ENCODE results near the gene CCDC197. TPM values are rescaled to one million over a fixed set of nuclear protein-coding genes. Genes with fewer than 3 reads are reported as not detected.

Gene CCDC197
- total RNA-seq, 2 donors from 2014 or later = not detected

- intact Hi-C loops (cut with DNase I) = no loop called here
- DNase-seq (ENCODE audit: low spot score) = no peak
These were observed 21.2 kb upstream of the CCDC197 start for GRCh38 chr14:93975791-93976476.

- no peak for DNase-seq (ENCODE audit: low spot score)
- intact Hi-C loops (cut with DNase I) = no loop called here
These were observed 20.5 kb upstream of the CCDC197 start, which contains the start of gene ASB2 for GRCh38 chr14:93976477-93977057. ASB2 (minus strand) TSS chr14:93976570; CDS start chr14:93964539, 12,031 bp downstream.

- intact Hi-C loops (cut with DNase I) = no loop called here
- DNase-seq (ENCODE audit: low spot score) = no peak
These were observed 19.9 kb upstream of the CCDC197 start for GRCh38 chr14:93977171-93977570.

- no peak for DNase-seq (ENCODE audit: low spot score)
- intact Hi-C loops (cut with DNase I) = no loop called here
These were observed 19.1 kb upstream of the CCDC197 start for GRCh38 chr14:93977790-93978581.

- DNase-seq (ENCODE audit: low spot score) = no peak
- intact Hi-C loops (cut with DNase I) = no loop called here
These were observed 18.4 kb upstream of the CCDC197 start for GRCh38 chr14:93978735-93979134.

GRCh38 chr14:93980456-93981201 is 16.5 kb upstream of the CCDC197 start:
- DNase-seq (ENCODE audit: low spot score) = peak; percentile 92
- intact Hi-C loops (cut with DNase I) = no loop called here

- intact Hi-C loops (cut with DNase I) = no loop called here
- DNase-seq (ENCODE audit: low spot score) = no peak
These were observed 15.5 kb upstream of the CCDC197 start for GRCh38 chr14:93981316-93982229.

- no peak for DNase-seq (ENCODE audit: low spot score)
- intact Hi-C loops (cut with DNase I) = no loop called here
These were observed 14.7 kb upstream of the CCDC197 start for GRCh38 chr14:93982230-93983007.

GRCh38 chr14:93984070-93984469 is 13.0 kb upstream of the CCDC197 start:
- intact Hi-C loops (cut with DNase I) = no loop called here
- no peak for DNase-seq (ENCODE audit: low spot score)

- intact Hi-C loops (cut with DNase I) = no loop called here
These were observed 12.1 kb upstream of the CCDC197 start for GRCh38 chr14:93984987-93985410.

GRCh38 chr14:93986955-93987354 is 10.1 kb upstream of the CCDC197 start:
- intact Hi-C loops (cut with DNase I) = no loop called here

More at GRCh38 chr14:93984987-93985410, 12.1 kb upstream of the CCDC197 start:
- DNase-seq (ENCODE audit: low spot score) = no peak

GRCh38 chr14:93987376-93987775 is 9.7 kb upstream of the CCDC197 start:
- no peak for DNase-seq (ENCODE audit: low spot score)
- intact Hi-C loops (cut with DNase I) = no loop called here

More at GRCh38 chr14:93986955-93987354, 10.1 kb upstream of the CCDC197 start:
- DNase-seq (ENCODE audit: low spot score) = no peak

GRCh38 chr14:93987815-93988476 is 9.2 kb upstream of the CCDC197 start:
- intact Hi-C loops (cut with DNase I) = no loop called here
- DNase-seq (ENCODE audit: low spot score) = no peak

- intact Hi-C loops (cut with DNase I) = no loop called here
- no peak for DNase-seq (ENCODE audit: low spot score)
These were observed 7.2 kb upstream of the CCDC197 start for GRCh38 chr14:93989939-93990338.

GRCh38 chr14:93991212-93991611 is 5.9 kb upstream of the CCDC197 start:
- DNase-seq (ENCODE audit: low spot score) = no peak
- intact Hi-C loops (cut with DNase I) = no loop called here

GRCh38 chr14:93991649-93992048 is 5.5 kb upstream of the CCDC197 start:
- no peak for DNase-seq (ENCODE audit: low spot score)
- intact Hi-C loops (cut with DNase I) = no loop called here

- intact Hi-C loops (cut with DNase I) = no loop called here
These were observed 3.7 kb upstream of the CCDC197 start for GRCh38 chr14:93993382-93993781.

More at GRCh38 chr14:93993382-93993781, 3.7 kb upstream of the CCDC197 start:
- no peak for DNase-seq (ENCODE audit: low spot score)
